HEK293 (cell line): ENCODE measurements around the gene FRMD4B.

Experiments
- CTCF ChIP-seq: fragments of 450-650 bp; formaldehyde crosslinking; IDR thresholded peaks from 2 replicates; pipeline ENCODE4 v1.5.1; 2016; ENCODE audit warnings: missing biosample characterization, missing genetic modification characterization
- ZNF157 ChIP-seq: fragments of 450-650 bp; formaldehyde crosslinking; IDR thresholded peaks from 2 replicates; pipeline ENCODE4 v1.5.1; 2016; ENCODE audit warnings: missing biosample characterization, missing genetic modification characterization
- ZNF292 ChIP-seq: fragments of 450-650 bp; formaldehyde crosslinking; IDR thresholded peaks from 2 replicates; pipeline ENCODE4 v1.5.1; 2016; ENCODE audit warnings: low read depth, missing biosample characterization, missing genetic modification characterization, borderline replicate concordance
- ZNF324 ChIP-seq: fragments of 450-650 bp; formaldehyde crosslinking; IDR thresholded peaks from 2 replicates; pipeline ENCODE4 v1.5.1; 2016; ENCODE audit warnings: missing biosample characterization, missing genetic modification characterization
- ZNF548 ChIP-seq: fragments of 450-650 bp; formaldehyde crosslinking; IDR thresholded peaks from 2 replicates; pipeline ENCODE4 v1.5.1; 2016; ENCODE audit warnings: missing biosample characterization, missing genetic modification characterization
- ZNF555 ChIP-seq: fragments of 450-650 bp; formaldehyde crosslinking; conservative IDR thresholded peaks from 2 replicates; pipeline ENCODE4 v1.5.1; 2017; ENCODE audit warnings: missing biosample characterization, mild to moderate bottlenecking, missing genetic modification characterization, inconsistent platforms
- ZNF596 ChIP-seq: fragments of 450-650 bp; IDR thresholded peaks from 2 replicates; pipeline ENCODE4 v1.5.0; 2018; ENCODE audit warnings: missing biosample characterization, mild to moderate bottlenecking, missing genetic modification characterization, moderate library complexity
- ZNF768 ChIP-seq: fragments of 450-650 bp; formaldehyde crosslinking; IDR thresholded peaks from 2 replicates; pipeline ENCODE4 v1.5.1; 2018; ENCODE audit warnings: missing biosample characterization, mild to moderate bottlenecking, missing genetic modification characterization
- TF ChIP-seq, protein P1 (sequence below): fragments of 450-650 bp; formaldehyde crosslinking; IDR thresholded peaks from 2 replicates; pipeline ENCODE4 v1.5.1; 2016; ENCODE audit warnings: missing biosample characterization, missing genetic modification characterization

GRCh38 chr3:69388241-69388640 is 2.4 kb upstream of the FRMD4B start:
- TF ChIP-seq CTCF (tag by site-specific recombination): no peak
- TF ChIP-seq, protein P1, sequence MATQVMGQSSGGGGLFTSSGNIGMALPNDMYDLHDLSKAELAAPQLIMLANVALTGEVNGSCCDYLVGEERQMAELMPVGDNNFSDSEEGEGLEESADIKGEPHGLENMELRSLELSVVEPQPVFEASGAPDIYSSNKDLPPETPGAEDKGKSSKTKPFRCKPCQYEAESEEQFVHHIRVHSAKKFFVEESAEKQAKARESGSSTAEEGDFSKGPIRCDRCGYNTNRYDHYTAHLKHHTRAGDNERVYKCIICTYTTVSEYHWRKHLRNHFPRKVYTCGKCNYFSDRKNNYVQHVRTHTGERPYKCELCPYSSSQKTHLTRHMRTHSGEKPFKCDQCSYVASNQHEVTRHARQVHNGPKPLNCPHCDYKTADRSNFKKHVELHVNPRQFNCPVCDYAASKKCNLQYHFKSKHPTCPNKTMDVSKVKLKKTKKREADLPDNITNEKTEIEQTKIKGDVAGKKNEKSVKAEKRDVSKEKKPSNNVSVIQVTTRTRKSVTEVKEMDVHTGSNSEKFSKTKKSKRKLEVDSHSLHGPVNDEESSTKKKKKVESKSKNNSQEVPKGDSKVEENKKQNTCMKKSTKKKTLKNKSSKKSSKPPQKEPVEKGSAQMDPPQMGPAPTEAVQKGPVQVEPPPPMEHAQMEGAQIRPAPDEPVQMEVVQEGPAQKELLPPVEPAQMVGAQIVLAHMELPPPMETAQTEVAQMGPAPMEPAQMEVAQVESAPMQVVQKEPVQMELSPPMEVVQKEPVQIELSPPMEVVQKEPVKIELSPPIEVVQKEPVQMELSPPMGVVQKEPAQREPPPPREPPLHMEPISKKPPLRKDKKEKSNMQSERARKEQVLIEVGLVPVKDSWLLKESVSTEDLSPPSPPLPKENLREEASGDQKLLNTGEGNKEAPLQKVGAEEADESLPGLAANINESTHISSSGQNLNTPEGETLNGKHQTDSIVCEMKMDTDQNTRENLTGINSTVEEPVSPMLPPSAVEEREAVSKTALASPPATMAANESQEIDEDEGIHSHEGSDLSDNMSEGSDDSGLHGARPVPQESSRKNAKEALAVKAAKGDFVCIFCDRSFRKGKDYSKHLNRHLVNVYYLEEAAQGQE (tag by site-specific recombination): no peak
- no peak for TF ChIP-seq ZNF157 (tag by site-specific recombination)
- TF ChIP-seq ZNF768 (tag by site-specific recombination): no peak
- TF ChIP-seq ZNF555 (tag by site-specific recombination): no peak
- TF ChIP-seq ZNF324 (tag by site-specific recombination): no peak
- TF ChIP-seq ZNF292 (tag by site-specific recombination): no peak
- no peak for TF ChIP-seq ZNF548
- no peak for TF ChIP-seq ZNF596 (tag by site-specific recombination)
